Colonic mucosa (tissue), 4 donors: ENCODE data around the gene HTR1D. TPM values are rescaled to one million over a fixed set of nuclear protein-coding genes. Genes with fewer than 3 reads are reported as not detected.

Experiments
- DNase-seq: peaks from one replicate; pipeline ENCODE4 v3.0.0-alpha.2; 2020
- H3K27ac ChIP-seq: fragments of 200-600 bp; one replicate; pipeline ENCODE4 v1.8.0; 2021
- H3K27me3 ChIP-seq: fragments of 200-600 bp; one replicate; pipeline ENCODE4 v1.8.0; 2021
- H3K36me3 ChIP-seq: fragments of 200-600 bp; one replicate; pipeline ENCODE4 v1.8.0; 2021
- H3K4me1 ChIP-seq: fragments of 200-600 bp; one replicate; pipeline ENCODE4 v1.8.0; 2021; ENCODE audit warnings: mild to moderate bottlenecking
- H3K4me3 ChIP-seq: fragments of 200-600 bp; one replicate; pipeline ENCODE4 v1.8.0; 2021
- H3K9ac ChIP-seq, 2 donors: one replicate each; pipeline ENCODE4 v1.7.0; 2013; ENCODE audit warnings: control low read depth in 2 of 2, low read depth in 2 of 2, low read length in 2 of 2
- H3K9me3 ChIP-seq: fragments of 200-600 bp; one replicate; pipeline ENCODE4 v1.8.0; 2021
- intact Hi-C: fragments of 100-400 bp; cut with DNase I; formaldehyde crosslinking; loops from one replicate; pipeline ENCODE4 v1.14.1; 2022
- total RNA-seq, 2 donors: library from RNA; stranded (reverse); fragmentation: NEBNext Ultra II Directional in 1 of 2; extraction: Animal tissue kit (Norgen Biotek cat#: 25700) in 1 of 2; gene quantifications; one replicate each; pipeline ENCODE4 v1.2.1, GENCODE V29; 2021
- TF ChIP-seq, protein P1 (sequence below): fragments of 200-600 bp; IDR thresholded peaks from one replicate; pipeline ENCODE4 v1.8.0; 2022; ENCODE audit warnings: antibody characterized with exemption, mild to moderate bottlenecking
- donor health status: healthy.
- donor health status: DM: no; HTN: no; CAD: no.
- donor health status: DM: no; HTN: no; CAD: no.

The HTR1D gene
- total RNA-seq, 2 donors from 2014 or later: 0.27 to 0.42 TPM

DNA sequence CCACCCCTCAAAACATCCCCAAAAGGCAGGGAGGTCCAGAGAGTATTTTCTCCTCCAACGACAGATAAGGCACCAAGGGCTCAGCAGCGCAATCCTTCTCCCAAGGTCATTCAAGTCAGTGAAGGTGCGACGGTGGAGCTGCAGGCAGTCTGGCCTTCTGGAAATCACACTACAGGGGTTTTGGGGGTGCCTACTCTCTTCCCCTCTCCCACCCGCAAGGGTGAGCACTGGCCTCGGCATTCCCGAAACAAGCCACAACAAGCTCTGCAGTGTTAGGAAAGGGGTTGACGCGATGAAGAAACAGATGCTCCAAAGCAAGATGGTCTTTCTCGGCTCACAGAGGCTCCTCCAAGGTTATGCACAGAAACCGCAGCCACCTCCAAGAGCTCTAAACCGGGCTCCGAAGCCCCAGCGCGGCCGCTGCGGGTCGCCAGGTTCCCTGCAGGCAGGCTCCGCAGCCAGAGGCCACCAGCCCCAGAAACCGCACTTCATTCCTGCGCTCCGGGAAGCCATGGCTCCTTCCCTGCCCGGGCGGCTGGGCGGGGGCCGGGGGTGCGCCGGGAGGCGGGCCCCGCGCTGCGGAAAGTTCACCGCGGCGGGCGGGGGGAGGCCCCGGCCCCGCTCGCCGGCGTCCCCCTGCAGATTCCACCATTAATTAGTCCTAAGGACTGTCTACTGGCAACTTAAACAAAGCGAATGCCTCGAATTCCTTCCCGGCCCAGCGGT lies 49.8 kb downstream of the HTR1D start:
- Histone ChIP-seq H3K9me3 (no peaks in the 10 kb centered on the region), H3K27me3 (no peaks in the 10 kb centered on the region), H3K4me3 (peak overlapping the region; percentile 76), H3K9ac (peak overlapping the region; percentile 92 to 95), H3K36me3 (no peaks in the 10 kb centered on the region), H3K4me1 (no peaks in the 10 kb centered on the region), H3K27ac (peak overlapping the region; percentile 97)
- TF ChIP-seq, protein P1, sequence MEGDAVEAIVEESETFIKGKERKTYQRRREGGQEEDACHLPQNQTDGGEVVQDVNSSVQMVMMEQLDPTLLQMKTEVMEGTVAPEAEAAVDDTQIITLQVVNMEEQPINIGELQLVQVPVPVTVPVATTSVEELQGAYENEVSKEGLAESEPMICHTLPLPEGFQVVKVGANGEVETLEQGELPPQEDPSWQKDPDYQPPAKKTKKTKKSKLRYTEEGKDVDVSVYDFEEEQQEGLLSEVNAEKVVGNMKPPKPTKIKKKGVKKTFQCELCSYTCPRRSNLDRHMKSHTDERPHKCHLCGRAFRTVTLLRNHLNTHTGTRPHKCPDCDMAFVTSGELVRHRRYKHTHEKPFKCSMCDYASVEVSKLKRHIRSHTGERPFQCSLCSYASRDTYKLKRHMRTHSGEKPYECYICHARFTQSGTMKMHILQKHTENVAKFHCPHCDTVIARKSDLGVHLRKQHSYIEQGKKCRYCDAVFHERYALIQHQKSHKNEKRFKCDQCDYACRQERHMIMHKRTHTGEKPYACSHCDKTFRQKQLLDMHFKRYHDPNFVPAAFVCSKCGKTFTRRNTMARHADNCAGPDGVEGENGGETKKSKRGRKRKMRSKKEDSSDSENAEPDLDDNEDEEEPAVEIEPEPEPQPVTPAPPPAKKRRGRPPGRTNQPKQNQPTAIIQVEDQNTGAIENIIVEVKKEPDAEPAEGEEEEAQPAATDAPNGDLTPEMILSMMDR: no peak
- intact Hi-C loops: no loop called here
- peak; percentile 65 for DNase-seq

DNA sequence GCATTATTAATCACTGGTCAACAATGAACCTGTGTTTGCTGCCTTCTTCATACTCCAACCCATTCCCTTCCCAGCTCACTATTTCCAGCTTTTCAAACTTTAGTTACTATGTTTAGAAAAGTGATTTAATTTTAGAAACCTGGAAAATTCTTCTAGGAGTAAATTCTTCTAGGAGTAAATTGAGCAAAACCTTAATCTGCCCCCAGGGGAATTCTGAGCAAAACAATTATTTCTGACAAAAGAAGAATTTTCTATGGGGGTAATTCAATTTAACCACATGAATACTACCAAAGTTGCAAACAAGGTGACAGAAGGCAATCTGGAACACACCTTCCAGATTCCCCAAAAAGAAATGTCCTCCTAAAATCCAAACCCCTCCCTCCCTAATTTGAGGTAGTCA lies 50.4 kb downstream of the HTR1D start:
- Histone ChIP-seq H3K4me3 (peak overlapping the region; percentile 76), H3K4me1 (no peaks in the 10 kb centered on the region), H3K9me3 (no peaks in the 10 kb centered on the region), H3K9ac (peak overlapping the region; percentile 92 to 95), H3K36me3 (no peaks in the 10 kb centered on the region), H3K27me3 (no peaks in the 10 kb centered on the region), H3K27ac (peak overlapping the region; percentile 97)
- intact Hi-C loops: no loop called here
- no peak for DNase-seq
- TF ChIP-seq, protein P1: no peak

DNA sequence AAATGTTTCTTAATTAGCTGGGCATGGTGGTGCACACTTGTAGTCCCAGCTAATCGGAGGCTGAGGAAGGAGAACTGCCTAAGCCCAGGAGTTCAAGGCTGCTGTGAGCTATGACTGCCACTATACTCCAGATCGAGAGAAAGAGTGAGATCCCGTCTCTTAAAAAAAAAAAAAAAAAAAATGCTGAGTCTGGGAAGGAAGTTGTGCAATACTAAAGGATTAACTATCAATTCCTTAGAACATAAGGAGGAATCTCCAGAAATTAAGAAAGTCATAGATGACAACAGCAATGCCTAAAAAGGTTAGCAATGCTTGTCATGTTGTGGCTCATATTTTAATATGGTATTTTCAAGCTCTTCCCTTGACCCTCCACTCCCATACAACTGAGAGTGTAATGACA lies 53.9 kb downstream of the HTR1D start:
- Histone ChIP-seq H3K9ac (no peak overlapping the region), H3K27me3 (no peaks in the 10 kb centered on the region), H3K4me1 (no peaks in the 10 kb centered on the region), H3K36me3 (no peaks in the 10 kb centered on the region), H3K27ac (no peak overlapping the region), H3K9me3 (no peaks in the 10 kb centered on the region), H3K4me3 (no peak overlapping the region)
- DNase-seq: no peak
- intact Hi-C loops: no loop called here
- TF ChIP-seq, protein P1: no peak

DNA sequence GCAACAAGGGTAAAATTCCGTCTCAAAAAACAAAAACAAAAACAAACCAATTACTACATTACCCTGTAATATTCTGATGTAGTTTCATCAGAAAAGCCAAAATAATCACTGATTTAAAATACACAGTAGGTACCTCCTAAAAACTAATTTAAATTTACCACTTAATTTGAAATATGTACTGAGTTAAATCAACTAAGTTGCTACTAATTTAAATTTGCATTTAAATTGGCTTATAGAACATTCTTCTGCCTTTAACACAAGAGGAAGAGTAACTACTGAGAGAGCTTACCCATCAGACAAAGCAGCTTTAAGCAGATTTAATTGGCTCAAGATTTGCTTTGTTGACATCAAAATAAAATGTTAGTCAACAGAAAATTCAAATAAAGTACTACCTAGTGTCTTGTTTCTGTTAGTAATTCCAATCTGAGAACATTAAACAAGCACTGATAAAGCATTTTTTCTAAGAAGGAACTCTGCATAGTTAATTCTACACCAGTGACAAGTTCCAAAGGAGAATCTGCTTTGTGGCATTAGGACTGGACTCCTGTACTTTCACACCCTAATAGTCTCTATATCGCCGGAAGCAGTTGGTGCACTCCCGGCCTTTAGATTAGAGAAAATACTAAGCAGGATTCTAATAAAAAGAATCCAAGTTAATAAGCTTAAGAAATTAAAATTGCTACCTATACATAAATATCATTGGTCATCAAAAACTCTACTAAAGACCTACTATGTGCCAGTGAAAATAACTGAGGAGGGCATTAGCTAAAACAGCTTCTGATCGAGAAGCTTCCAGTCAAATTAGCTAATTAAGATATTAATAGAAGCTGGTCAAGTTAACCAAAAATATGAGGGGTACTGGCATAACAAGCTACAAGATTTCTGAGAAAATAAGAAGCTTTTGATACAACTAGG lies 57.1 kb downstream of the HTR1D start:
- TF ChIP-seq, protein P1: no peak
- Histone ChIP-seq H3K4me3 (no peak overlapping the region), H3K4me1 (no peaks in the 10 kb centered on the region), H3K36me3 (no peaks in the 10 kb centered on the region), H3K27ac (no peak overlapping the region), H3K27me3 (no peaks in the 10 kb centered on the region), H3K9ac (no peak overlapping the region), H3K9me3 (no peaks in the 10 kb centered on the region)
- no peak for DNase-seq
- intact Hi-C loops: no loop called here

DNA sequence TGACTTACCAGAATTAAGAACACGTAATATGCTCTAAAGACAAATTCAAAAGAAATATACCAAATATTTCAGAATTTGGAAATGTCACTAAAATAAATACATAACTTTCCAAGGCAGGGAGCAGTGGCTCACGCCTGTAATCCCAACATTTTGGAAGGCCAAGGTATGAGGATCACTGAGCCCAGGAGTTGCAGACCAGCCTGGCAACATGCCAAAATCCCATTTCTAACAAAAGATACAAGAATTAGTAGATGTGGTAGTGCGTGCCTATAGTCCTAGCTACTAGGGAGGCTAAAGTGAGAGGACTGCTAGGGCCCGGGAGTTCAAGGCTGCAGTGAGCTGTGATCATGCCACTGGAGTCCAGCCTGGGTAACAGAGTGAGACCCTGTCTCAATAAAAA lies 60.4 kb downstream of the HTR1D start:
- Histone ChIP-seq H3K4me3 (no peak overlapping the region), H3K27me3 (no peaks in the 10 kb centered on the region), H3K9ac (no peak overlapping the region), H3K36me3 (no peaks in the 10 kb centered on the region), H3K4me1 (no peaks in the 10 kb centered on the region), H3K9me3 (no peaks in the 10 kb centered on the region), H3K27ac (no peak overlapping the region)
- intact Hi-C loops: no loop called here
- TF ChIP-seq, protein P1: no peak
- DNase-seq: no peak
